Pancreas (tissue), 10 donors: ENCODE results near the gene EDNRA. TPM values are rescaled to one million over a fixed set of nuclear protein-coding genes. Genes with fewer than 3 reads are reported as not detected.

Source experiments
- ATAC-seq, 4 donors: fragments of 200-7000 bp; cut with Tn5 transposase; one replicate each; pipeline versions ENCODE4 v1.8.0 to v1.9.1; 2020; ENCODE audit warnings: mild to moderate bottlenecking in 4 of 4, moderate library complexity in 4 of 4
- DNase-seq, 6 donors: peaks; one replicate each; pipeline ENCODE4 v3.0.0-alpha.2; 2020
- FAIRE-seq: peaks from 2 replicates; lab custom pipeline; 2012; peaks lifted over from hg19 to GRCh38; lab: Jason Lieb, UNC
- H3K27ac ChIP-seq, 4 donors: fragments of 200-600 bp; sonication (generic); 1 replicate in 3 of 4; 2 replicates in 1 of 4; pipeline versions ENCODE4 v1.5.0 to v1.8.0; 2020
- H3K27me3 ChIP-seq, 4 donors: fragments of 200-600 bp; one replicate each; pipeline ENCODE4 v1.8.0; 2021
- H3K36me3 ChIP-seq, 3 donors: fragments of 200-600 bp; sonication (generic) in 1 of 3; one replicate each; pipeline versions ENCODE4 v1.5.0 to v1.8.0; 2020 to 2021
- H3K4me1 ChIP-seq, 3 donors: fragments of 200-600 bp; one replicate each; pipeline ENCODE4 v1.8.0; 2021
- H3K4me3 ChIP-seq, 4 donors: fragments of 200-600 bp; sonication (generic) in 2 of 4; one replicate each; pipeline versions ENCODE4 v1.5.0 to v1.8.0; 2020 to 2021
- H3K9me3 ChIP-seq, 4 donors: fragments of 200-600 bp; one replicate each; pipeline ENCODE4 v1.8.0; 2021
- CTCF ChIP-seq, 4 donors: fragments of 200-600 bp; sonication (generic) in 3 of 4; IDR thresholded peaks; one replicate each; pipeline versions ENCODE4 v1.5.0 to v1.8.0; 2021; ENCODE audit warnings: antibody characterized with exemption in 4 of 4
- WGBS, 2 donors: extraction: QIAGEN DNeasy Blood & Tissue Kit; methylation state at CpG; one replicate each; pipeline ENCODE4 v1.1.7; 2013; 5-methylcytosine and 5-hydroxymethylcytosine counted together
- intact Hi-C, 3 donors: fragments of 100-400 bp; cut with DNase I; formaldehyde crosslinking; loops; one replicate each; pipeline versions ENCODE4 v1.11.1 to v1.14.2; 2022
- polyA plus RNA-seq, 2 donors: library from polyadenylated mRNA; stranded (reverse); fragments of 200-250 nt; gene quantifications; one replicate each; pipeline ENCODE4 v1.2.3, GENCODE V29; 2013
- total RNA-seq, 6 donors: library from RNA; stranded (reverse); fragmentation: NEBNext Ultra II Directional in 4 of 6; extraction: Animal tissue kit (Norgen Biotek cat#: 25700) in 4 of 6; gene quantifications; one replicate each; pipeline versions ENCODE4 v1.2.1 to v1.2.4, GENCODE V29; 2021 to 2023
- donor health status: healthy with polysubstance abuse.
- donor health status: DM: no; HTN: no; CAD: no; lungs with moderate emphysema.
- donor health status: DM: no; HTN: no; CAD: no.
- donor health status: control.
- donor health status: control.
- donor health status: Bipolar disorder and iron deficiency.
- donor health status: DM: yes; HTN: yes; CAD: no.
- donor health status: DM: no; HTN: no; CAD: no.
- donor health status: DM: no; HTN: no; CAD: no.
- donor health status: DM: yes; HTN: yes; CAD: no.

Gene EDNRA
- total and polyA plus RNA-seq, 8 donors = 0.23 to 4.6 (median 0.53) TPM

GRCh38 chr4:147456706-147457105 lies 24.2 kb upstream of the EDNRA start:
- Histone ChIP-seq H3K4me1 (no peaks in the 10 kb centered on the region), H3K27me3 (no peaks in the 10 kb centered on the region), H3K27ac (no peak overlapping the region), H3K4me3 (no peak overlapping the region), H3K36me3 (no peaks in the 10 kb centered on the region), H3K9me3 (no peaks in the 10 kb centered on the region)
- TF ChIP-seq CTCF (IDR thresholded peaks at IDR 0.05) = no peak
- no peak for ATAC-seq
- WGBS, 2 donors = 62 to 74% methylated on average over 5 of the region's 5 CpGs
- no peak for FAIRE-seq
- no peak for DNase-seq
- intact Hi-C loops = no loop called here

GRCh38 chr4:147461161-147461560 lies 19.7 kb upstream of the EDNRA start:
- FAIRE-seq = no peak
- intact Hi-C loops = no loop called here

GRCh38 chr4:147463065-147463464 lies 17.8 kb upstream of the EDNRA start:
- Histone ChIP-seq H3K9me3 (no peaks in the 10 kb centered on the region), H3K27ac (no peak overlapping the region), H3K4me1 (no peaks in the 10 kb centered on the region), H3K27me3 (no peaks in the 10 kb centered on the region), H3K36me3 (no peaks in the 10 kb centered on the region), H3K4me3 (no peak overlapping the region)
- ATAC-seq (no peak), DNase-seq (no peak), FAIRE-seq (no peak)
- intact Hi-C loops = no loop called here
- no peak for TF ChIP-seq CTCF (IDR thresholded peaks at IDR 0.05)
- 60 to 61% methylated on average over 4 of the region's 4 CpGs for whole genome bisulfite sequencing, 2 donors

More at GRCh38 chr4:147461161-147461560, 19.7 kb upstream of the EDNRA start:
- no peak overlapping the region for H3K27ac ChIP-seq
- ATAC-seq = no peak
- no peaks in the 10 kb centered on the region for H3K9me3 ChIP-seq
- H3K27me3 ChIP-seq = no peaks in the 10 kb centered on the region
- no peak overlapping the region for H3K4me3 ChIP-seq
- WGBS, 2 donors = 80 to 87% methylated on average over 1 of the region's 1 CpG
- no peaks in the 10 kb centered on the region for H3K36me3 ChIP-seq
- TF ChIP-seq CTCF (IDR thresholded peaks at IDR 0.05) = no peak
- no peak for DNase-seq
- H3K4me1 ChIP-seq = no peaks in the 10 kb centered on the region

GRCh38 chr4:147465461-147465860 lies 15.4 kb upstream of the EDNRA start:
- Histone ChIP-seq H3K4me3 (no peak overlapping the region), H3K36me3 (no peaks in the 10 kb centered on the region), H3K27me3 (no peaks in the 10 kb centered on the region), H3K9me3 (no peaks in the 10 kb centered on the region), H3K4me1 (no peaks in the 10 kb centered on the region), H3K27ac (no peak overlapping the region)
- intact Hi-C loops = no loop called here
- no peak for TF ChIP-seq CTCF (IDR thresholded peaks at IDR 0.05)
- WGBS, 2 donors = 71 to 73% methylated on average over 2 of the region's 2 CpGs
- DNase-seq = no peak
- no peak for ATAC-seq
- FAIRE-seq = no peak

- no peak for ATAC-seq
- Histone ChIP-seq H3K4me3 (no peak overlapping the region), H3K4me1 (no peaks in the 10 kb centered on the region), H3K27me3 (no peaks in the 10 kb centered on the region), H3K27ac (no peak overlapping the region), H3K9me3 (no peaks in the 10 kb centered on the region), H3K36me3 (no peaks in the 10 kb centered on the region)
- DNase-seq = no peak
- no peak for FAIRE-seq
- TF ChIP-seq CTCF (IDR thresholded peaks at IDR 0.05) = no peak
- intact Hi-C loops = no loop called here
These were observed 3.5 kb upstream of the EDNRA start for GRCh38 chr4:147477439-147477838.
